Dendritic cell treated with granulocyte-macrophage colony-stimulating factor and Interleukin-4, amounts not matched to agents 40 ng/mL and 50 ng/mL, for 4 days (primary cell): ENCODE measurements around the gene OSBPL9.
"Not testable (repeated sequence)": the region's sequence is repeated elsewhere in the genome, so short reads cannot be mapped to it uniquely, and the experiment has no call there.

Experiments
- H3K27ac Mint-ChIP-seq: one replicate; pipeline ENCODE4 v1.8.0; 2022; ENCODE audit warnings: mild to moderate bottlenecking, mixed read lengths
- H3K27me3 Mint-ChIP-seq: one replicate; pipeline ENCODE4 v1.8.0; 2022; ENCODE audit warnings: mild to moderate bottlenecking, mixed read lengths
- H3K36me3 Mint-ChIP-seq: one replicate; pipeline ENCODE4 v1.8.0; 2022; ENCODE audit warnings: low read depth, mixed read lengths
- H3K4me1 Mint-ChIP-seq: one replicate; pipeline ENCODE4 v1.8.0; 2022; ENCODE audit warnings: low read depth, mixed read lengths
- H3K4me3 Mint-ChIP-seq: one replicate; pipeline ENCODE4 v1.8.0; 2022; ENCODE audit warnings: mild to moderate bottlenecking, moderate library complexity, mixed read lengths
- H3K9me3 Mint-ChIP-seq: one replicate; pipeline ENCODE4 v1.8.0; 2022; ENCODE audit warnings: mixed read lengths
- intact Hi-C: fragments of 100-400 bp; cut with micrococcal nuclease; formaldehyde crosslinking; loops from one replicate; pipeline ENCODE4 v1.15.0; 2022

Gene OSBPL9

DNA sequence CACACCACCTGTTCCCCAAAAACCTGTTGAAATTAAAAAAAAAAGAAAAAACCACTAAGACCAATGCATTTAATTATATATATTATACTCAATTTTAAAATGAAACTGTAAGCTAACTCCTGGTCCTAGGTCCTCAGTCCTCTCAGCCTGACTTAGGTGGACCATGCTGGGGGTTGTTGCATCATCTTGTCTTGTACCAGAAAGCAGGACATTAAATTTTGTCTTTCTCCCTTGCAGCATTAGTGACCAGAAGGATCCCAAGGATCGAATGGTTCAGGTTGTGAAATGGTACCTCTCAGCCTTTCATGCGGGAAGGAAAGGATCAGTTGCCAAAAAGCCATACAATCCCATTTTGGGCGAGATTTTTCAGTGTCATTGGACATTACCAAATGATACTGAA is 164.0 kb downstream of the OSBPL9 start:
- Mint-ChIP-seq H3K27ac (no peak overlapping the region), H3K27me3 (no peaks in the 10 kb centered on the region), H3K9me3 (no peaks in the 10 kb centered on the region)

DNA sequence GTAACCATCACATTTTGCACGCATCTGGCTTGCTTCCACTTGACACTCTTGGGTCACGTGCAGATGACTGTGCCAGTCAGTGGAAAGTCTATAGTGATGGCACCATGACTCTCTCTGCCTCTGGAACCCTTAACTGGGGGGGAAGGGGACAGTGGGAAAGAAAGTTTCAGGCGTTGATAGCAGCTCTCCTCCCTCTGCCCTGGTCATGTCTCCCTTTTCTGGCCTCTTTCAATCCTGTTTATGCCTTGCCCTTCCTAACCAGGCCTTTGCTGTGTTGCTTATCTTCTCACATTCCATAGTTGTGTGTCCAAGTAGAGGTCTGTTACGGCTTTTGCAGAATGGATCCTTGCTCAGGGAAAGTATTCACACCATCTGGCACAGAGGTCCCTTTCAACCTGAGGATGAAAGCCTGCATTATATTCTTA is 168.1 kb downstream of the OSBPL9 start:
- Mint-ChIP-seq H3K9me3 (no peaks in the 10 kb centered on the region), H3K4me3 (no peak overlapping the region), H3K27ac (no peak overlapping the region), H3K4me1 (no peaks in the 10 kb centered on the region), H3K27me3 (no peaks in the 10 kb centered on the region), H3K36me3 (peaks cover 89% of the 10 kb centered on the region)
- intact Hi-C loops, result no loop called here

More for the DNA sequence above, 164.0 kb downstream of the OSBPL9 start:
- peaks cover 62% of the 10 kb centered on the region for H3K36me3 Mint-ChIP-seq
- peaks cover 9% of the 10 kb centered on the region for H3K4me1 Mint-ChIP-seq
- H3K4me3 Mint-ChIP-seq, result no peak overlapping the region
- intact Hi-C loops, result no loop called here

GRCh38 chr1:51788938-51789337 is 172.0 kb downstream of the OSBPL9 start:
- H3K4me1 Mint-ChIP-seq, result peaks cover 16% of the 10 kb centered on the region
- intact Hi-C loops, result no loop called here
- no peak overlapping the region for H3K27ac Mint-ChIP-seq
- H3K9me3 Mint-ChIP-seq, result no peaks in the 10 kb centered on the region
- no peak overlapping the region for H3K4me3 Mint-ChIP-seq
- no peaks in the 10 kb centered on the region for H3K27me3 Mint-ChIP-seq
- H3K36me3 Mint-ChIP-seq, result peaks cover 100% of the 10 kb centered on the region

- Mint-ChIP-seq H3K9me3 (no peaks in the 10 kb centered on the region), H3K4me3 (no peak overlapping the region), H3K4me1 (peaks cover 16% of the 10 kb centered on the region), H3K36me3 (peaks cover 100% of the 10 kb centered on the region), H3K27ac (no peak overlapping the region), H3K27me3 (no peaks in the 10 kb centered on the region)
- intact Hi-C loops, result no loop called here
These were observed 172.4 kb downstream of the OSBPL9 start for GRCh38 chr1:51789342-51789741.

GRCh38 chr1:51790385-51790784 is 173.5 kb downstream of the OSBPL9 start:
- intact Hi-C loops, result no loop called here
- Mint-ChIP-seq H3K4me3 (no peak overlapping the region), H3K9me3 (no peaks in the 10 kb centered on the region), H3K36me3 (peaks cover 100% of the 10 kb centered on the region), H3K27ac (no peak overlapping the region), H3K4me1 (peaks cover 16% of the 10 kb centered on the region), H3K27me3 (no peaks in the 10 kb centered on the region)

DNA sequence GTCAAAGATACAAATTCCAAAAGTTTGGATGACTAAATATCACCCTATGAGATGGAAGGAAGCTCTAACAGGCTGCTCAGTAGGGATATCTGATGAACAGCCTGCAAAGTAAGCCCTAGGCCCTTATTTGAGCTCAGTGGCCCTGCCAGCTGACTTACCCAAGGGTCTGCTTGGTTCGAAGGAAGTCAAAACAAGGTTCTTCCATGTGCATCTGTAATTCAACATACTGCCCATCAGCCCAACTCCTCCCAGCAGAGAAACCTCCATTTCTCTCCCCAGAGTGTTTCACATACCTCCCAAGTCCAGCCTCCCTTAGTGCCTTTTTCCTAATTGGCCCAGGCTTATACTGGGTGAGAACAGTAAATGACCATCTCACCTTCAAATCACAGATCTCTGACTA is 175.0 kb downstream of the OSBPL9 start:
- H3K4me3 Mint-ChIP-seq, result no peak overlapping the region
- peaks cover 16% of the 10 kb centered on the region for H3K4me1 Mint-ChIP-seq
- peaks cover 98% of the 10 kb centered on the region for H3K36me3 Mint-ChIP-seq
- intact Hi-C loops, result no loop called here
- H3K9me3 Mint-ChIP-seq, result no peaks in the 10 kb centered on the region
- no peak overlapping the region for H3K27ac Mint-ChIP-seq
- H3K27me3 Mint-ChIP-seq, result no peaks in the 10 kb centered on the region

DNA sequence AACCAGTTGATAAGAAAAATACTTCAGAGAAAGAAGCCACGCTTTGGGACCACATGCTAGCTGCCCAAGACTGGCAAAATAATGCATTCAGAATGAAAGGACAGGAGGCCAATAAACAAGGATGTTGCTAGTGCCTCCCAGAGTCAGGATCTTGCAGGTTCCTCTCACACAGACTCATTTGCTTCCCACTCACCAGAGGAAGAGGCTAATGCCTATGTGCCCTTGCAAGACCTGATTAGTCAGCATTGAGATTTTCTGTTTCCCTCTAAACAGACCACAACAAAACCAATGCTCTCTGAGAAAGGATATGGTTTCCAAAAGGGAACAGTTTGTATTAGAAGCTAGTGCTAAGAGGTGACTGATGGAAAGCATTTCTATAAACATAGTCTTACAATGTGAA is 176.0 kb downstream of the OSBPL9 start:
- Mint-ChIP-seq H3K9me3 (no peaks in the 10 kb centered on the region), H3K27me3 (no peaks in the 10 kb centered on the region), H3K36me3 (peaks cover 98% of the 10 kb centered on the region), H3K27ac (peak overlapping the region; percentile 67), H3K4me3 (no peak overlapping the region), H3K4me1 (peaks cover 16% of the 10 kb centered on the region)
- intact Hi-C loops, result no loop called here

DNA sequence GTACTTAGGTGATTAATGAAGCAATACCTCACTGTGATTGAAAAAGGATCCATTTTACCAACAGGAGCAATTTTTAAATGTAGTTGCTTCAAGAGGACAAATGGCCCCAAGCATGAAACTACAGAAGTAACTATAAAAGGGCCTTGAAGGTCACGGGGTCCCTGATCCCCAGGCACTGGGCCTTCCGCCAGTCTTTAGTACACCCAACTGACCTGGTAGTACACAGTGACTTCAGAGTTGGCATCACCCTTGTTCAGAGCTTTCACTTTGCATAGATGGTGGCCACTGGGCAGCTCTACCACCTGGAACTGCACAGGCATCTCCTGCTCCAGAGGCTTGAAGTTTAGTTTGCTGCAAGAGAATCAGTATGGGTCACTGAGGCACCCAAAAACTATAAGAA is 177.4 kb downstream of the OSBPL9 start:
- H3K36me3 Mint-ChIP-seq, result peaks cover 93% of the 10 kb centered on the region
- H3K9me3 Mint-ChIP-seq, result no peaks in the 10 kb centered on the region
- no peak overlapping the region for H3K27ac Mint-ChIP-seq
- H3K4me3 Mint-ChIP-seq, result no peak overlapping the region
- no peaks in the 10 kb centered on the region for H3K27me3 Mint-ChIP-seq
- peaks cover 16% of the 10 kb centered on the region for H3K4me1 Mint-ChIP-seq
- intact Hi-C loops, result no loop called here

- Mint-ChIP-seq H3K9me3 (no peaks in the 10 kb centered on the region), H3K36me3 (peaks cover 89% of the 10 kb centered on the region), H3K4me1 (peaks cover 16% of the 10 kb centered on the region), H3K27me3 (no peaks in the 10 kb centered on the region), H3K4me3 (no peak overlapping the region), H3K27ac (no peak overlapping the region)
- intact Hi-C loops, result no loop called here
These were observed 178.0 kb downstream of the OSBPL9 start for GRCh38 chr1:51794868-51795267.

DNA sequence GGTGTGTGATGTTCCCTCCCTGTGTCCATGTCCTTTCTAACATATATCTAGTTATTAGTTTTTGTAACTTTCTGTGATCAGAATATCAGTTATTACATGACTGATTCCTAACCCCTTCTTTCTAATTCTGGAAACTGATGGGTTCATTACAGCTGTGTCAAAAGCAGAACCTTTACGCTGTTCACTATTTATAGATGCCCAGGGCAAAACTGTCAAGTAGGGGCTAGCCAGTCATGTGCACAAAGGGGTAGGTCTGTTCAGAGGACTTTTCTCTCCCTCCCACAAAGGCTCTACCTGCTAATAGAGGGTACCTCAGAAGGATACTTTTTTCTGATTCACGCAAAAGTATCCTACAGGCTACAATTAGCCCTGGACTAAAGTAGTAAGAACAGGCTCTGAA is 182.5 kb downstream of the OSBPL9 start:
- intact Hi-C loops, result no loop called here
- H3K4me3 Mint-ChIP-seq, result no peak overlapping the region
- H3K27ac Mint-ChIP-seq, result no peak overlapping the region
- H3K36me3 Mint-ChIP-seq, result peaks cover 89% of the 10 kb centered on the region
- no peaks in the 10 kb centered on the region for H3K4me1 Mint-ChIP-seq
- no peaks in the 10 kb centered on the region for H3K9me3 Mint-ChIP-seq
- H3K27me3 Mint-ChIP-seq, result no peaks in the 10 kb centered on the region

DNA sequence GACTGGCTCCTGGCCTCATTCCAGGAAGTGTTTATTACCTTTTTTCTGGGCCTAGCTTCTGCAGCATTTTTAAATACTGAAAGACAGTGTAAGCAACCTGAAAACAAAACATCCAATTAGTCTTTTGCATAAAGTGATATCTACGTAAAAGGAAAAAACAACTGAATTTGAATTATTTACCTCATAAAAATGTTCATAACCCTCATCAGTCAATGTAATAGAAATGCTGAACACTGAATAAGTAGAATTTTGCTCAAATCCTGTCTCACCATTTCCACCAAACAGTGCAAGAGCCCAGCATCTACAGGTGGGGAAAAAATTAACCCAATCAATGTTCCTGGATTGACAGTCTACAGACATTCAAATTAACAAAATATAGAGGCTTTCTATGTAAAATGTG is 197.6 kb downstream of the OSBPL9 start:
- Mint-ChIP-seq H3K4me1 (no peaks in the 10 kb centered on the region), H3K4me3 (no peak overlapping the region), H3K36me3 (peaks cover 68% of the 10 kb centered on the region), H3K9me3 (no peaks in the 10 kb centered on the region), H3K27me3 (no peaks in the 10 kb centered on the region), H3K27ac (no peak overlapping the region)
- intact Hi-C loops, result loop anchor here (10.0 kb wide), 1 partner anchor 400 kb away; no protein-coding TSS in a partner anchor

DNA sequence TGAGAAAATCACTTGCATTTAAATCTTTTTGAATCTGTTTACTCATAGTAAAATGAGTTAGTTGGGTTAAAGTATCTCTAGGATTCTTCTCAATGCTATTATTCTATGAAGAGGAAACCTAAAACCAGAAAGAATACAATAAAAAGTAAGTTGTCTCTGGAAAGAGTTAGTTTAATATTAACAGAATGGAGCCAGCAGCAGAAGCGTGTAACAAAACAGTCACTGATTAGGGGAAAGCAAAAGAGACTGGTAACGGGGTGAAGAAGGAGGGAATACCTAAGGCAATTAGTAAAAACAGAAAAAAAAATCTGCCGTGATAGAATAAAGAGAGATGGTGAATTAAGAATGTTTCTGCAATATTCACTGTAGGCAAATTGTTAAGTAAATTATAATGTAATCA is 201.6 kb downstream of the OSBPL9 start:
- no peaks in the 10 kb centered on the region for H3K9me3 Mint-ChIP-seq
- no peak overlapping the region for H3K4me3 Mint-ChIP-seq
- no peak overlapping the region for H3K27ac Mint-ChIP-seq
- H3K27me3 Mint-ChIP-seq, result no peaks in the 10 kb centered on the region
- intact Hi-C loops, result loop anchor here (10.0 kb wide), 1 partner anchor 404 kb away; no protein-coding TSS in a partner anchor
- no peaks in the 10 kb centered on the region for H3K4me1 Mint-ChIP-seq
- peaks cover 76% of the 10 kb centered on the region for H3K36me3 Mint-ChIP-seq

- not testable (repeated sequence) for H3K27ac Mint-ChIP-seq, H3K27me3 Mint-ChIP-seq, H3K4me3 Mint-ChIP-seq, H3K9me3 Mint-ChIP-seq, H3K4me1 Mint-ChIP-seq
- peaks cover 71% of the 10 kb centered on the region for H3K36me3 Mint-ChIP-seq
- intact Hi-C loops, result loop anchor here (10.0 kb wide), 1 partner anchor 404 kb away; no protein-coding TSS in a partner anchor
These were observed 202.1 kb downstream of the OSBPL9 start for GRCh38 chr1:51819021-51819420.

GRCh38 chr1:51819810-51820209 is 202.9 kb downstream of the OSBPL9 start:
- Mint-ChIP-seq H3K36me3 (peaks cover 70% of the 10 kb centered on the region), H3K9me3 (no peaks in the 10 kb centered on the region), H3K27me3 (no peaks in the 10 kb centered on the region), H3K27ac (no peak overlapping the region), H3K4me1 (no peaks in the 10 kb centered on the region), H3K4me3 (no peak overlapping the region)
- intact Hi-C loops, result loop anchor here (10.0 kb wide), 1 partner anchor 405 kb away; no protein-coding TSS in a partner anchor

GRCh38 chr1:51829058-51829457 is 212.2 kb downstream of the OSBPL9 start:
- intact Hi-C loops, result no loop called here
- Mint-ChIP-seq H3K27ac (no peak overlapping the region), H3K27me3 (no peaks in the 10 kb centered on the region)

More at GRCh38 chr1:51829058-51829457, 212.2 kb downstream of the OSBPL9 start:
- Mint-ChIP-seq H3K4me1 (no peaks in the 10 kb centered on the region), H3K9me3 (no peaks in the 10 kb centered on the region), H3K36me3 (peaks cover 68% of the 10 kb centered on the region), H3K4me3 (no peak overlapping the region)
